Common myeloid progenitor, CD34-positive (primary cell): ENCODE data around the gene MEI1.
"Not testable (repeated sequence)": the region's sequence is repeated elsewhere in the genome, so short reads cannot be mapped to it uniquely, and the experiment has no call there.

Source experiments
- CTCF ChIA-PET: fragments of 350-600 bp; sonication (Branson Sonifier 250); formaldehyde crosslinking; loops from one replicate; lab custom pipeline; 2021; ENCODE audit warnings: antibody characterized with exemption; lab: Charles Lee
- POLR2A ChIA-PET: fragments of 350-600 bp; sonication (Branson Sonifier 250); formaldehyde crosslinking; loops from one replicate; lab custom pipeline; 2021; ENCODE audit warnings: antibody characterized with exemption; lab: Charles Lee
- DNase-seq, 3 donors: peaks; one replicate each; pipeline versions ENCODE4 v3.0.0 to v3.0.0-alpha.2; 2013
- H3K27ac ChIP-seq, 2 experiments: 1 replicate in 1 of 2; 2 replicates in 1 of 2; pipeline ENCODE4 v1.7.0; 2013; ENCODE audit warnings: inconsistent platforms in 2 of 2, low read length in 2 of 2, mild to moderate bottlenecking in 2 of 2, low read depth in 1 of 2, moderate library complexity in 1 of 2; ENCODE audit not compliant: severe bottlenecking in 2 of 2, insufficient read depth in 1 of 2, poor library complexity in 1 of 2
- H3K27me3 ChIP-seq, 5 experiments: replicated peaks in 2 of 5; 1 replicate in 3 of 5; 2 replicates in 2 of 5; pipeline versions ENCODE4 v1.6.1 to v1.7.0; 2013; ENCODE audit warnings: low read length in 4 of 5, mild to moderate bottlenecking in 2 of 5, moderate library complexity in 2 of 5, inconsistent platforms in 1 of 5; ENCODE audit not compliant: insufficient read depth in 5 of 5, control insufficient read depth in 4 of 5
- H3K36me3 ChIP-seq, 4 experiments: 1 replicate in 2 of 4; 2 replicates in 2 of 4; pipeline versions ENCODE4 v1.6.1 to v1.7.0; 2013; ENCODE audit warnings: low read length in 3 of 4, control low read depth in 1 of 4, mild to moderate bottlenecking in 1 of 4; ENCODE audit not compliant: control insufficient read depth in 4 of 4, insufficient read depth in 4 of 4
- H3K4me1 ChIP-seq, 4 experiments: 1 replicate in 3 of 4; 2 replicates in 1 of 4; pipeline versions ENCODE4 v1.6.1 to v1.7.1; 2013; ENCODE audit warnings: low read length in 3 of 4, mild to moderate bottlenecking in 3 of 4, control low read depth in 1 of 4, inconsistent platforms in 1 of 4, moderate library complexity in 1 of 4; ENCODE audit not compliant: control insufficient read depth in 4 of 4, insufficient read depth in 4 of 4; ENCODE audit errors: control extremely low read depth in 1 of 4
- H3K4me3 ChIP-seq, 7 experiments: 1 replicate in 4 of 7; 2 replicates in 3 of 7; pipeline versions ENCODE4 v1.5.1 to v1.7.0; 2013; ENCODE audit warnings: mild to moderate bottlenecking in 7 of 7, low read length in 6 of 7, moderate library complexity in 6 of 7, inconsistent platforms in 2 of 7, low read depth in 2 of 7, control low read depth in 1 of 7; ENCODE audit not compliant: insufficient read depth in 4 of 7, control insufficient read depth in 1 of 7; ENCODE audit errors: extremely low read depth in 1 of 7
- H3K9me3 ChIP-seq, 5 experiments: 1 replicate in 4 of 5; 2 replicates in 1 of 5; pipeline versions ENCODE4 v1.6.1 to v1.7.1; 2013; ENCODE audit warnings: low read length in 4 of 5, mild to moderate bottlenecking in 2 of 5, inconsistent platforms in 1 of 5, low read depth in 1 of 5, moderate library complexity in 1 of 5; ENCODE audit not compliant: control insufficient read depth in 4 of 5, insufficient read depth in 2 of 5; ENCODE audit errors: control extremely low read depth in 1 of 5
- WGBS: methylation state at CpG from one replicate; pipeline ENCODE4 v1.1.5; 2013; ENCODE audit not compliant: insufficient coverage; 5-methylcytosine and 5-hydroxymethylcytosine counted together

The MEI1 gene

GRCh38 chr22:41681616-41682015 is 17.7 kb upstream of the MEI1 start:
- ChIA-PET POLR2A (no interaction called here), CTCF (interaction anchor here (0.9 to 3.1 kb wide), 2 partner anchors 15 kb away, joined by 3 to 12 read pairs; no protein-coding TSS in a partner anchor)
- no peaks in the 10 kb centered on the region for H3K9me3 ChIP-seq
- peaks cover 0 to 13% (median 4%) of the 10 kb centered on the region in 4 experiments for H3K4me1 ChIP-seq
- peak overlapping the region; percentile 80 to 91 for H3K27ac ChIP-seq
- WGBS, result 46% methylated on average over 11 of the region's 14 CpGs
- H3K4me3 ChIP-seq, result peak overlapping the region; percentile 68 to 93 (median 78)
- peak in 2 of 3 donors; percentile 17 to 27 for DNase-seq
- no peaks in the 10 kb centered on the region for H3K27me3 ChIP-seq
- H3K36me3 ChIP-seq, result peaks cover 7 to 35% (median 30%) of the 10 kb centered on the region in 4 experiments

GRCh38 chr22:41682033-41682807 is 17.1 kb upstream of the MEI1 start:
- Histone ChIP-seq H3K4me3 (peak overlapping the region; percentile 68 to 93 (median 78)), H3K9me3 (no peaks in the 10 kb centered on the region), H3K36me3 (peaks cover 7 to 35% (median 27%) of the 10 kb centered on the region in 4 experiments), H3K4me1 (peaks cover 0 to 16% (median 7%) of the 10 kb centered on the region in 4 experiments), H3K27me3 (no peaks in the 10 kb centered on the region), H3K27ac (peak overlapping the region; percentile 80 to 91)
- 47% methylated on average over 44 of the region's 50 CpGs for WGBS
- DNase-seq, result peak; percentile 85 to 89 (median 86)
- ChIA-PET CTCF (interaction anchor here (0.9 kb wide), 1 partner anchor 15 kb away, joined by 3 read pairs; no protein-coding TSS in a partner anchor), POLR2A (no interaction called here)

- H3K4me3 ChIP-seq, result peak overlapping the region in 4 of 7 experiments; percentile 75 to 93 (median 82)
- POLR2A ChIA-PET, result no interaction called here
Observed at GRCh38 chr22:41683052-41683451, 16.3 kb upstream of the MEI1 start.

GRCh38 chr22:41683616-41684015 is 15.7 kb upstream of the MEI1 start:
- H3K4me1 ChIP-seq, result peaks cover 10 to 27% (median 15%) of the 10 kb centered on the region in 4 experiments
- DNase-seq, result no peak
- 100% methylated on average over 2 of the region's 3 CpGs for WGBS
- peak overlapping the region in 1 of 2 experiments; percentile 91 for H3K27ac ChIP-seq
- peaks cover 4 to 26% (median 18%) of the 10 kb centered on the region in 4 experiments for H3K36me3 ChIP-seq
- H3K27me3 ChIP-seq, result no peaks in the 10 kb centered on the region
- ChIA-PET CTCF (interaction anchor here (0.6 to 1.6 kb wide), 4 partner anchors 14 to 886 kb away, joined by 3 to 5 read pairs (median 4); no protein-coding TSS in a partner anchor), POLR2A (no interaction called here)
- H3K9me3 ChIP-seq, result no peaks in the 10 kb centered on the region
- H3K4me3 ChIP-seq, result no peak overlapping the region

More at GRCh38 chr22:41683052-41683451, 16.3 kb upstream of the MEI1 start:
- peaks cover 7 to 31% (median 24%) of the 10 kb centered on the region in 4 experiments for H3K36me3 ChIP-seq
- H3K4me1 ChIP-seq, result peaks cover 7 to 24% (median 15%) of the 10 kb centered on the region in 4 experiments
- H3K9me3 ChIP-seq, result no peaks in the 10 kb centered on the region
- CTCF ChIA-PET, result interaction anchor here (0.6 to 0.7 kb wide), 2 partner anchors 27 to 887 kb away, joined by 4 to 5 read pairs; no protein-coding TSS in a partner anchor
- DNase-seq, result no peak
- WGBS, result 93% methylated on average over 9 of the region's 9 CpGs
- H3K27ac ChIP-seq, result peak overlapping the region; percentile 80 to 91
- no peaks in the 10 kb centered on the region for H3K27me3 ChIP-seq

GRCh38 chr22:41684194-41684593 is 15.1 kb upstream of the MEI1 start:
- no peak overlapping the region for H3K27ac ChIP-seq

GRCh38 chr22:41686890-41687289 is 12.4 kb upstream of the MEI1 start:
- 94% methylated on average over 3 of the region's 11 CpGs for WGBS
- CTCF ChIA-PET, result interaction anchor here (3.2 to 3.3 kb wide), 2 partner anchors 10 to 20 kb away, joined by 11 to 16 read pairs; no protein-coding TSS in a partner anchor
- POLR2A ChIA-PET, result not testable (repeated sequence)

More at GRCh38 chr22:41684194-41684593, 15.1 kb upstream of the MEI1 start:
- H3K4me1 ChIP-seq, result peaks cover 10 to 31% (median 17%) of the 10 kb centered on the region in 4 experiments
- no peak overlapping the region for H3K4me3 ChIP-seq
- peaks cover 4 to 20% (median 16%) of the 10 kb centered on the region in 4 experiments for H3K36me3 ChIP-seq
- ChIA-PET CTCF (interaction anchor here (0.7 to 1.6 kb wide), 2 partner anchors 13 to 18 kb away, joined by 3 to 4 read pairs; no protein-coding TSS in a partner anchor), POLR2A (no interaction called here)
- DNase-seq, result no peak
- 90% methylated on average over 2 of the region's 4 CpGs for WGBS
- no peaks in the 10 kb centered on the region for H3K9me3 ChIP-seq
- H3K27me3 ChIP-seq, result no peaks in the 10 kb centered on the region

More at GRCh38 chr22:41686890-41687289, 12.4 kb upstream of the MEI1 start:
- H3K4me3 ChIP-seq, result peak overlapping the region in 3 of 7 experiments; percentile 88 to 96 (median 91)
- H3K27me3 ChIP-seq, H3K9me3 ChIP-seq, DNase-seq, H3K27ac ChIP-seq, H3K36me3 ChIP-seq: not testable (repeated sequence)
- peaks cover 10 to 27% (median 16%) of the 10 kb centered on the region in 4 experiments for H3K4me1 ChIP-seq
